SH-SY5Y (cell line): ENCODE data around the gene HTRA3.

ENCODE experiments used
- GATA2 ChIP-seq: IDR thresholded peaks from 2 replicates; pipeline ENCODE4 v1.6.1; 2011; ENCODE audit warnings: mild to moderate bottlenecking, low read depth, low read length
- GATA3 ChIP-seq: IDR thresholded peaks from 2 replicates; pipeline ENCODE4 v1.6.1; 2011; ENCODE audit warnings: low read depth, mild to moderate bottlenecking, low read length, moderate library complexity

Gene HTRA3

GRCh38 chr4:8301851-8302730 lies 32.5 kb downstream of the HTRA3 start:
- no peak for TF ChIP-seq GATA3

- TF ChIP-seq GATA2, result no peak
- TF ChIP-seq GATA3, result no peak
Observed at GRCh38 chr4:8303081-8303480, 33.5 kb downstream of the HTRA3 start.

GRCh38 chr4:8303485-8304281 lies 34.1 kb downstream of the HTRA3 start:
- TF ChIP-seq GATA3 (no peak), GATA2 (no peak)

- no peak for TF ChIP-seq GATA2
Observed at GRCh38 chr4:8304827-8305695, 35.5 kb downstream of the HTRA3 start.

DNA sequence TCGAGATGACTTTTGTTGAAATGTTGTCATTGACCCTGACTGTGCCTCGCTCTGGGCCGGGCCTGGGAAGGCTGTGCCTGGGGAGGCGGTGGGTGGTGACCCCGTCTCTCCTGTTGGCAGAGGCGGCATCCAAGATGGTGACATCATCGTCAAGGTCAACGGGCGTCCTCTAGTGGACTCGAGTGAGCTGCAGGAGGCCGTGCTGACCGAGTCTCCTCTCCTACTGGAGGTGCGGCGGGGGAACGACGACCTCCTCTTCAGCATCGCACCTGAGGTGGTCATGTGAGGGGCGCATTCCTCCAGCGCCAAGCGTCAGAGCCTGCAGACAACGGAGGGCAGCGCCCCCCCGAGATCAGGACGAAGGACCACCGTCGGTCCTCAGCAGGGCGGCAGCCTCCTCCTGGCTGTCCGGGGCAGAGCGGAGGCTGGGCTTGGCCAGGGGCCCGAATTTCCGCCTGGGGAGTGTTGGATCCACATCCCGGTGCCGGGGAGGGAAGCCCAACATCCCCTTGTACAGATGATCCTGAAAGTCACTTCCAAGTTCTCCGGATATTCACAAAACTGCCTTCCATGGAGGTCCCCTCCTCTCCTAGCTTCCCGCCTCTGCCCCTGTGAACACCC lies 36.4 kb downstream of the HTRA3 start:
- no peak for TF ChIP-seq GATA3
- TF ChIP-seq GATA2, result no peak

GRCh38 chr4:8306511-8307021 lies 37.0 kb downstream of the HTRA3 start:
- TF ChIP-seq GATA2 (no peak), GATA3 (no peak)

DNA sequence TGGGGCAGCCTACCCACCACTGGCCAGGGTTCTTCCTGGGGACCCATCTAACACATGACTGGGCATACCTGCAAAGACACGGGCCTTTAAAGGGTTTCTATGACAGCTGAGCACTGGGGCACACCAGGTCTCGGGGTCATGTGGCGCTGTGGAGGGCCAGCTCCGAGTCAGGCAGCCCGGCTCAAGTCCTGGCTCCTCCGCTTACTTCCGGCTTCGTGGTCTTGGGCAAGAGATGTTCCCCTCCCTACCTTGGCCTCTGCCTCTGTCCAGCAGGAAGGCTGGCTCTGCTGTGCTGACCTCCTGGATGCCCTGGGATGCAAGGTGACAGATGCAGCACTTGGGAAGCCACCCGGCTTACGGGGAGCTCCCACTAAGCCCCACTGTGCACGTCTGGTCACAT lies 37.6 kb downstream of the HTRA3 start:
- TF ChIP-seq GATA3, result no peak
- TF ChIP-seq GATA2, result no peak

DNA sequence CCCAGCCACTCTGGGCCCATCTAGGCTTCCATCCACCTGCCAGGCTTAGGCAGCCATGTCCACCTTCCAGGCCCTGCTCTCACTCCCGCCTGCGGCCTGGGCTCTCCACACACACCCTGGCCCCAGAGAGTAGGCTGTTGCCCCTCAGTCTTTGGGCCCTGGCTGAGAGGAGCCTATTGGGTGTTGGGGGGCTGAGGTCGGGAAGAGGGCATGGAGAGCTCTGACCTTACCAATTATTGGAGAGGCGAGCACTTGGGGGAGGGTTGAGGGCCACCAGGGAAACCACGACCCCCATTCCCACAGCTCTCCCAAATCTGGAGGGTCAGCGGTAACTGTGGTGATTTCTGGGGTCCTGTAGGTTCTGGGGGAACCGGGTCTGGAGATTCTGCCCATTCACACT lies 38.2 kb downstream of the HTRA3 start:
- no peak for TF ChIP-seq GATA3
- TF ChIP-seq GATA2, result no peak

GRCh38 chr4:8308144-8308543 lies 38.6 kb downstream of the HTRA3 start:
- TF ChIP-seq GATA2 (no peak), GATA3 (no peak)

DNA sequence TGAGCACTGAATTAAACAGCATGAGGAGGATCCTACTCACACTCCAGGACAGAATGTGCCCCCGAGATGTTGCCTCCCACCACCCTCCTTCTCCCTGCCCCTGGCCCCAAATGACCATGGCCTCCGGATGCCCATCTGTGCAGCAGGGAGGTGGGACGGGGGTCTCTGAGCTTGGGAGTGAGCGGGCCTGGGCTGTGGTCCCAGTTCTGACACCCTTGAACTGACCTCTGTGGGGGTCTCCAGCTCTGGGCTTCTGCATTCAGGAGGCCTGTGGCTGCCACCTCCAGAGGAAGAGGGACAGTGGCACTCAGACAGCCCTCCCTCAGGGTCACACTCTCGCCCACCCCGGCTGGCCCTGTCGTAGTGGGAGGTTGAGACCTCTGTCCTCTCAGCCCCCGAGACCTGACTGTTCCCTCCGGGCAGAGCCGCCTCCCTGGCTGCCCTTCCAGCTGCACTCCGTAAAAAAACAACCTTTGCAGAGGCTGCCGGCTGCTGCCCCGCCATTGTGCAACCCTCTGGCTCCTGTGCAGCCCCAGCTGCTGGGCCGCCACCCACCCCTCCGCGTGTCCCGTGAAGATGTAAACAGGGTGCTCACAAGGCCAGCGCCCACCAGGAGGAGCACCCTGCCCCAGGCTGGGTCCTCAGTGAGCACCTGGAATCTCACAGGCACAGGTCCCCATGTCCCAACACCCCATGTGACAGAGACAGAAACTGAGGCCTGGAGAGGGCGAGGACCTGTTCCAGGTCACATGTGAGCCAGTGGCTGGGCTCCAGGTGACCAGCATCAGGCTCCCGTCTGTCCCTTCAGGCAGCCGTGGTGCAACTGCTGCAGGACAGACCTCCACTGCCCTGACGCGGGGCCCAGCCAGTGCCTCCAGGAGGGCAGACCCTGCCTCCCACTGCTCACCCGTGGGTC lies 39.6 kb downstream of the HTRA3 start:
- TF ChIP-seq GATA3, result no peak
- TF ChIP-seq GATA2, result no peak

- no peak for TF ChIP-seq GATA2
- TF ChIP-seq GATA3, result no peak
Observed at GRCh38 chr4:8310306-8310705, 40.8 kb downstream of the HTRA3 start.
